Middle frontal gyrus (tissue), 1 donor: ENCODE results near the gene DHRS2.
"Not testable (repeated sequence)": the region's sequence is repeated elsewhere in the genome, so short reads cannot be mapped to it uniquely, and the experiment has no call there.

Source experiments
- DNase-seq: peaks from one replicate; pipeline ENCODE4 v3.0.0-alpha.2; 2015; ENCODE audit warnings: low spot score; ENCODE audit errors: extremely low spot score

The DHRS2 gene, protein sequence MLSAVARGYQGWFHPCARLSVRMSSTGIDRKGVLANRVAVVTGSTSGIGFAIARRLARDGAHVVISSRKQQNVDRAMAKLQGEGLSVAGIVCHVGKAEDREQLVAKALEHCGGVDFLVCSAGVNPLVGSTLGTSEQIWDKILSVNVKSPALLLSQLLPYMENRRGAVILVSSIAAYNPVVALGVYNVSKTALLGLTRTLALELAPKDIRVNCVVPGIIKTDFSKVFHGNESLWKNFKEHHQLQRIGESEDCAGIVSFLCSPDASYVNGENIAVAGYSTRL

DNA sequence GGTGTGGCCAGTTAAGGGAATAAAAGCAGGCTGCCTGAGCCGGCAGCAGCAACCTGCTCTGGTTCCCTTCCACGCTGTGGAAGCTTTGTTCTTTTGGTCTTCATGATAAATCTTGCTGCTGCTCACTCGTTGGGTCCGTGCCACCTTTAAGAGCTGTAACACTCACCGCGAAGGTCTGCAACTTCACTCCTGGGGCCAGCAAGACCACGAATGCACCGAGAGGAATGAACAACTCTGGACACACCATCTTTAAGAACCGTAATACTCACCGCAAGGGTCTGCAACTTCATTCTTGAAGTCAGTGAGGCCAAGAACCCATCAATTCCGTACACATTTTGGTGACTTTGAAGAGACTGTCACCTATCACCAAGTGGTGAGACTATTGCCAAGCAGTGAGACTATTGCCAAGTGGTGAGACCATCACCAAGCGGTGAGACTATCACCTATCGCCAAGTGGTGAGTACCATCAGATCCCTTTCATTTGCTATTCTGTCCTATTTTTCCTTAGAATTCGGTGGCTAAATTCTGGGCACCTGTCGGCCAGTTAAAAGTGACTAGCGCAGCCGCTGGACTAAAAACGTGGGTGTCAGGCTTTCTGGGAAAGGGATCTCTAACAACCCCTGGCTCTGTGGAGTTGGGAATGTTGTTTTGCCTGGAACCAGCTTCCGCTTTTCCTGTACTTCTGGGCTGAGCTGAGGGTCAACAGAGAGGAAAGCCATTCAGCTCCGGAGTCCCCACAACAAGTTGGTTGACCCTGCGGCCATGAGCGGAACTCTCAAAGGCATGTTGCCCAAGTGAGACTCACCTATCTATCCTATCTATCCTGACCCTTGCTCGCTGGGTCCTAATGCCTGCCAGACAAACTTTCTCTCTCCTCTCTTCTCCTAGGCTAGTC is at the start of gene DHRS2:
TSS of gene DHRS2 (plus strand) at position 48 of the 895 bp plus-strand sequence. CDS start 2,501 bp downstream, outside the sequence.
- DNase-seq, result no peak

DNA sequence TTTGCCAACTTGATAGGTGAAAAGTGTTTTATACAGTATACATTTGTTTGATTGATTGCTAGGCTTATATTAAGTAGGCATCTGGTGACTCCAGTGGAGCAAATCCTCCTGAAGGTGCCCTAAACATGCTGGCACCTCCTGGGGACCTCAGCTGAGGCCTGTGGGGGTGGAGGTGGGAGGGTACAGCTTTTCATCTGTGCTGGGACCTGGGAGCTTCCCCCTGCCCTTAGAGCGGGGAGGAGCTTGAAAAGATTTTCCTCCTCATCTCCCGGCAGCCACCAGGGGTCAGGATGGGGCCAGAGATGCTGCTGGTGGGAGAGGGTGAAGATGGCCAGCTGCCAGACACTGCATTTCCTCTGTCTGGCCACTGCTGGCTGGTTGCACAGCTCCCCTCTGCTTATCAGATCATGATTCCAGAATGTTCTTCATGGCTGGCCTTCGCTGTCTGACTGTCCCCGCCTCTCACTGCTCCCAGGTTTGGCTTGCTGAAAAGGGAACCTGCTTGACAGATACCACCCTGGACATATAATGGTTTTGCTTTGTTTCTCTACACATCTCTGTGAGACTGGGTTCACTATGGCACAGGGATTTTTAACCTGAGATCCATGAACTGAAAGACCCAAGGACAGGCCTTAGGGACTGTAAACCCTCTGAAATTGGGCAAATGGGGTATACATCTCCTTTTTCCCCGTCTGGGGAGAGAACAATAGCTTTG is 47.1 kb upstream of the DHRS2 start:
- DNase-seq, result no peak

GRCh38 chr14:23589606-23590005 is 46.6 kb upstream of the DHRS2 start:
- no peak for DNase-seq

DNA sequence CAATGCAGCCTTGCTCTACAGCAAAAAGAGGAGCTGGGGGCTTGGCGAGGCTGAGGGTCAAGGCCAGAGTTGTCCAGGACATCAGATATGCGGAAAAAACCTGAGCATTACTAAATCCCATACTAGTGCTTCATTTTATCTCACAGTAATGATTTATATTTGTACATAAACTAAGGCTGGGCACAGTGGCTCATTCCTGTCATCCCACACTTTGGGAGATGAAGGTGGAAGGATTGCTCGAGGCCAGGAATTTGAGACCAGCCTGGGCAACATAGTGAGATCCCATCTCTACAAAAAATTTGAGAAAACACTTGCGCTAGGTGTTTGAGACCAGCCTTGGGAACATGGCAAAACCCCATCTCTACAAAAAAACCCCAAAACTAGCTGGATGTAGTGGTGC is 46.0 kb upstream of the DHRS2 start:
- no peak for DNase-seq

DNA sequence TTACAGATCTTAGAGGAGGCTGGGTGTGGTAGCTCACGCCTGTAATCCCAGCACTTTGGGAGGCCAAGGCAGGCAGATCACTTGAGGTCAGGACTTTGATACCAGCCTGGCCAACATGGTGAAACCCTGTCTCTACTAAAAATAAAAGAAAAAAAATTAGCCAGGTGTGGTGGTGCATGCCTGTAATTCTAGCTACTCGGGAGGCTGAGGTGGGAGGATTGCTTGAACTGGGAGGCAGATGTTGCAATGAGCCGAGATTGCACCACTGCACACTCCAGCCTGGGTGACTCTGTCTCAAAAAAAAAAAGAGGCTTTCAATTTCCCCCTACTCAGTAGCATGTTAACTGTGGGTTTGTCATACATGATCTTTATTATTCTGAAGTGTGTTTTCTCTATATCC is 42.0 kb upstream of the DHRS2 start:
- not testable (repeated sequence) for DNase-seq

DNA sequence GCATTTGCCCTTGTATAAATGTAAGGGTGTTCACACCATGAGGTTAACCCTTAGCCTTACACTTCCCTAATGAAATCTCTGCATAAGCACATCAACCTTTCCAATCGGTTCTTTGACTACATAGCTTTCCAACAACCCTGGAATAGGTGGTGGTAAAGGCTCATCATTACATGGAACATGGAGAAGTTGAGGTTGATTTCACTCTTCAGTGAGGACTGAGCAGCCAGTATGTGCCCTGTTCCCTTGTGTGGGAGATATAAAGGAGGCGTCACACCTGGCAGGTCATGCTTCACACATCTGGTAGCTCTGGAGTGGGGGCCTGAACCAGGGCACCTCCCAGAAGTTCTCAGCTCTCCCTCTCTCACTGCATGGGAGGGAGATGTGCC is 35.8 kb upstream of the DHRS2 start:
- no peak for DNase-seq

DNA sequence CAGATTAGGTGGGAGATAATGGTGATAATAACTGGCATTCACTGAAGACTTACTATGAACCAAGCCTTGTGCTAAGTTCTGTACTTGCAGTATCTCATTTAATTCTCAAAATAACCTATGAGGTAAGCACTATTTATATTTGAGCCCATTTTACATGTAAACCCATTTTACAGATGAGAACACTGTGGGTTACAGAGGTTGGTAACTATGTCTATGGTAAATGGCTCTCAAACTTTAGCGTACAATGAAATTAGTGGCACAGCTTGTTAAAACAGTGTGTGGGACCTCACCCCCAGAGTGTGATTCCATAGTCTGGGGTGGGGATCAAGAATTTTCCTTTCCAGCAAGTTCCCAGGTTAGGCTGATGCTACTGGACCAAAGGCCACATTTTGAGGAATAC is 35.4 kb upstream of the DHRS2 start:
- DNase-seq, result no peak

- no peak for DNase-seq
Measured at GRCh38 chr14:23601424-23601823, 34.7 kb upstream of the DHRS2 start.

DNA sequence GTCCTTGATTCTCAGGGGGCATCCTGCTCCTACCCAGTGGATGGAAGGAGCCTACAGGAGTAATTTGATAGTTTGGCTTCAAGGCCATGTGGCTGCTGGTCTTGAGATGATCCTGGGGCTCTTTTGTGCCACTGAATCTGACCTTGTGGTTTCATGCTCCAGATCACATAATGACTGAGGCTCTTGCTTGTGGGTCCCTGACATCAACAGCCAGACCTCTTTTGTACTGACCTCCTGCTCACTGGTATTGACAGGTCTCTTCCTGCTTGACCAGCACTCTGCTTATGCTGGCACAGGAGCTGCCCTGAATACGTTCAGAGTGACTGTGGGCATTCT is 34.4 kb upstream of the DHRS2 start:
- no peak for DNase-seq

GRCh38 chr14:23602181-23603095 is 33.7 kb upstream of the DHRS2 start:
- no peak for DNase-seq

GRCh38 chr14:23603103-23603502 is 33.1 kb upstream of the DHRS2 start:
- no peak for DNase-seq

GRCh38 chr14:23604148-23604547 is 32.0 kb upstream of the DHRS2 start:
- no peak for DNase-seq

GRCh38 chr14:23604675-23605170 is 31.4 kb upstream of the DHRS2 start:
- no peak for DNase-seq

- DNase-seq, result no peak
Measured at GRCh38 chr14:23605931-23606585, 30.1 kb upstream of the DHRS2 start.

- DNase-seq, result no peak
Measured at GRCh38 chr14:23608454-23608853, 27.7 kb upstream of the DHRS2 start.

GRCh38 chr14:23609001-23609400 is 27.2 kb upstream of the DHRS2 start:
- no peak for DNase-seq

GRCh38 chr14:23609411-23610089 is 26.6 kb upstream of the DHRS2 start:
- not testable (repeated sequence) for DNase-seq

DNA sequence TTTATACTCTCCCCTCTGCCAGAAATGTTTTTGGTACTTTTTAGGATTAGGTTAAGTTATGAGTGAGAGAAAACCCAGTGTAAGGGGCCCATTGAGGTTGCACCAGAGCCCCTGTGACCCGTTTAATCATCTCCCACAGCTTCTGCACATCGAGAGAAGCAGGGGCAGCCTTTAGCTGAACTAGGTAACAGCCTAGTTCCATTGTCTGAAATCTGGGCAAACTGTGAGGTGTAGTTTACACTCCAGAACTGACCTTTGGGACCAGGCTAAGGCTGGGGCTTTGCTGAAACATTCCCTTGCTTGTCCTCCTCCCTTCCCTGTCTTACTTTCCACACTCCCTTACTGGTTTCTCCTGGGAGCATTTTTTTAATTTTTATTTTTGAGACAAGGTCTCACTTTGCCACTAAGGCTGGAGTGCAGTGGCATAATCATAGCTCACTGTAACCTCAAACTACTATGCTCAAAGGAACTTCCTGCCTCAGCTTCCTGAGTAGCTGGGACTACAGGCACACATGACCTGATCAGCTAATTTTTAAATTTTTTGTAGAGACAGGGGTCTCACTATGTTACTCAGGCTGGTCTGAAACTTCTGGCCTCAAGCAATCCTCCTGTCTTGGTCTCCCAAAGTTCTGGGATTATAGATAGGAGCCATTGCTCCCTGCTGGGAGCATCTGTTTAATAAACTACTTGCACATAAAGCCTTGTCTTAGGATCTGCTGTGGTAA is 25.9 kb upstream of the DHRS2 start:
- no peak for DNase-seq

- no peak for DNase-seq
Measured at GRCh38 chr14:23610815-23611289, 25.3 kb upstream of the DHRS2 start.
